Stimulated activated CD4-positive, alpha-beta T cell treated with anti-CD3 and anti-CD28 coated beads, Interleukin-4, amount 100 ng/mL, for 4 hours (primary cell): ENCODE measurements around the gene CRHBP.
"Not testable (repeated sequence)": the region's sequence is repeated elsewhere in the genome, so short reads cannot be mapped to it uniquely, and the experiment has no call there.

Experiments
- DNase-seq, 2 experiments: peaks; one replicate each; pipeline ENCODE4 v3.0.0-alpha.2; 2020

CRHBP gene

DNA sequence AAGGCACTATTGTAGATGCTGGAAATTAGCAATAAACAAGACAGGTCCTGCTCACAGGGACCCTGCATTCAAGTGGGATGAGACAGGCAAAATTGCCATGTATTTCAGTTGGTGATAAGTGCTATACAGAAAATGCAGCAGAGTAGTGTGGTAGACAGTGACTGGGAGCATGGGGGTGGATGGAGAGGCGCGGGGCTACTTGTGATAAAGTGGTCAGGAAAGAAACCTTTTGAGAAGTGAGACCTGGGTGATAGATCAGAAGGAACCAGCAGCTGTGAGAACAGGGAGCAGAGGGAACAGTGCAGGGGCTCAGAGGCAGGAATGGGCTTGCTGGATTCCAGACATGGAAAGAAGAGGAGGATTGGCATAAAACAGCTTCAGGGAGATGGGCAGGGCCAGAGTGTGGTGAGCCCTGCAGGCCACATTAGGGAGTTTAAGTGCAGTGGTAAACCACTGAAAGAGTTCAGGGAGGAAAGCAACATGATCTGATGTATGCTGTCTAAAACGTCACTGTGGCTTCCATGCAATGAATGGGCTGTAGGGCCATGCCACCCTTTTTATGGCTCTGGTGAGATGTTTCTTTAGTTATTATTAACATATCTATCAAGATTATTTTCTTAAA lies 7.3 kb downstream of the CRHBP start:
- no peak for DNase-seq

DNA sequence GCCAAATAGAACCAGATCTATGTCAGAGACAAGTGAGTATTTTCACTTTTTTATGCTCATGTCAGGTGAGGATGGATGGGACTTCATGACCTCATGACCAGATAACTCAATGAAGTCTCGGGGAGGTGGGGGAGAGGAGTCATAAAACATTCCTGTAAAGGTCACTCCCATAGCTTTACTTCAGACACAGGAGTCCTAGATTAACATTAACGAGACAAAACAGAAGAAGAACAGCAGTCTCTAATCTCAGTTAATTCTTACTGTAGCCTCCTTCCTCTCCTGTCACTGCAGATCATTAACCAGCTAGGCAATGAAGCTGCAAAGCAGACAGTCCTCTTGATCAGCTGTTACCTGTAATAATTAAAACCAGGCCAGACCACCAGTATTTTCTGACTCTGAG lies 11.2 kb downstream of the CRHBP start:
- DNase-seq: no peak

DNA sequence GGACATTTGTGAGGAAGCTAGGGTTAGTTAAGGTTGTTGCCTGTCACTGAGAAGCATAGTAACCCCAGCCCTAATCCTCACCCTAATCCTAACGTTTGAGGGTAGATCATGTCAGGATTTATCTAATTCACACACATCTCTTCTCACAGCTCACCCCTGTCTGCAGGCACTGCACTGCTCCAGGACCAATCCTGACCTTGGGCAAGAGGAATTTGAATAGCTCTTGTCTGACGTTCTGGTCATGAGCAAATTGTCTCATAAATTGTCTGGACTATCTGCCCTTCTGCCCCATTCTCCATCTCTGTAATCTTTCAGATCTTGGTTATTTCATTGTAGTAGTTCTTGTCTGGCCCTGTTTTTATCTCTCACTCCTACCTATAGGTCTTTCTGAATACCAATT lies 18.7 kb downstream of the CRHBP start:
- no peak for DNase-seq

DNA sequence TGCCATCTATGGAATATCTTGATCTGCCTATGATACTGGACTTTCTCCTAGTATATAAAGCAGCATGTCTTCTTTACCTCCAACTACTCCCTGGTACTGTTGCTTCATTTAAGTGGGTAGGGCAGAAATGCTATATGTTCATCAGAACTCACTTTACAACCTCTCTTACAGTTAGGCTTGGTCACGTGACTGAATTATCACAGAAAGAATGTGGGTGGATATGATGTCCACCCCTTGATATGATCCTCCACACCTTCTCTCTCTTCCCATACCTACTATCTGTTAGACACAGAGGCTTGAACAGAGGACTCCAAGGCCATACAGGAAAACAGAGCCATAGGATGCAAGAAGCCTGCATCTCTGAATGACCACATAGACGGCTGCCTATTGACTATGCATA lies 19.8 kb downstream of the CRHBP start:
- DNase-seq: no peak

DNA sequence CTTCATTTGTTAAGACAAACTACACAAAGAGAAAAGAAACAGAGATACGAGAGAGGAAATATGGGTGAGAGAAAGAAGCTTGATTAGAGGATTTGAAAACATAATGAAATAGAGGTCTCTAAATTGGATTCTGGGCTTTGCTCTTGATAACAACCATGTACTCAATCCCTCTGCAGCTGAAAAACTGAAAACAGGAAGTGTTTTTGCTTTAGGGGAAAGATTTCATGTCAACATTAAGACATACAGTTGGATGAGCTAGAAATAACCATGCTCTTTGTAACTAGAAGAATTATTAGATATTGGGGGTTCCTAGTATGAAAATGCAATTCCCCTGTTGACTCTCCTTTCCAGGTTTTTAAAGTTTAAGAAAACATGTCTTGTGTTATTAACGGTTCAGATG lies 21.9 kb downstream of the CRHBP start:
- DNase-seq: no peak

DNA sequence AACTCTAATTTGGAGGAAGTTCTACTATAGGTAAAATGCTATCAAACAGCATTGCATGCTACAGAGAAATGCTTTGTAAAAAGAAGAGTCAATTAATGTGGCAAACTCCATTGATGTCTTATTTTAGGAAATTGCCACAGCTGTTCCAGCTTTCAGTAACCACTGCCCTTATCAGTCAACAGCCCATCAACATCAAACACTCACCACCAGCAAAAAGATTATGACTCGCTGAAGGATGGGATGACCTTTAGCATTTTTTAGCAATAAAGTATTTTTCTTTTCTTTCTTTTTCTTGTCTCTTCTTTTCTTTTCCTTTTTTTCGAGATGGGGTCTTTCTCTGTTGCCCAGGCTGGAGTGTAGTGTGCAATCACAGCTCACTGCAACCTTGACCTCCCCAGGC lies 26.0 kb downstream of the CRHBP start:
- DNase-seq: no peak

DNA sequence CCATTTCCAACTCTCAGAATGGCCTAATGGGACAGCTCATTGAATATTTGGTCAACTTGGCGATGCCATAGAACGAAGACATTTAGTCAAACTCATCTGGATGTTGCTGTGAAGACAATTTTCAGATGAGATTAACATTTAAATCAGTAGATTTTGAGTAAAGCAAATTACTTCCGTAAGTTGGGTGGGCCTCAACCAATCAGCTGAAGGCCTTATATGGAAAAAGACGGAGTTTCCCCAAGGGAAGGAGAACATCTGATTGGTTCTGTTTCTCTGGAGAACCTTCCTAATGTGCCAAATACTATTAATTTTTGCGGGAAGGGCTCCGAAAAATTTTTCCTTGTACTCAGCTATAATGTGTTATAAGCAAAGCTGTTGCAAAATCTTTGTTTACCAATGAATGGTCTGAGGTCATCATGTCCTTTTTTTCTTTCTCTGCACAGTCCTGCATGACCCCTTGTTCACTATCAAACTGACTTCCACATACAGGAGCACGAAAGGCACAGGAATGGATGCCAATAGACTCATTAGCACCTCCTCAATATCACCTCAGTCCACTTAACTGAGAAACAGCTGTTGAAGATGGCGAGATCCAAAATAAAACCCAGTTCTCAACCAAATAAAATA lies 27.8 kb downstream of the CRHBP start:
- DNase-seq: no peak

DNA sequence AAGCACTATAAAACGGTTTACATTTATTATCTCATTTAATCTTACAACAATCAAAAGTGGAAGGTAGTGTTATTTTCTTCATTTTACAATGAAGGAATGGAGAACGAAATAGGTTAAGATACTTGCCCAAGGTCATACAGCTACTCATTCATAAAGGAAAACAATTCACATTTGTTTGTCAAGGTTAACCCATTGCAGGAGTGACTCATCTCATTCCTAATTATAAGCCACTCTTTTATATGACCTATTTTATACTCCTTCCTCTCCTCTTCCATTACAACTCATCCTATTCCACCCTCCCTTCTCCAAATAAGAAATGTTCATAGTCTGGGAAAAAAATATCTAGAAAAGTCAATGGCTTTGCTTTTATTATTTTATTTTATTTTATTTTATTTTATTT lies 29.6 kb downstream of the CRHBP start:
- DNase-seq: no peak

DNA sequence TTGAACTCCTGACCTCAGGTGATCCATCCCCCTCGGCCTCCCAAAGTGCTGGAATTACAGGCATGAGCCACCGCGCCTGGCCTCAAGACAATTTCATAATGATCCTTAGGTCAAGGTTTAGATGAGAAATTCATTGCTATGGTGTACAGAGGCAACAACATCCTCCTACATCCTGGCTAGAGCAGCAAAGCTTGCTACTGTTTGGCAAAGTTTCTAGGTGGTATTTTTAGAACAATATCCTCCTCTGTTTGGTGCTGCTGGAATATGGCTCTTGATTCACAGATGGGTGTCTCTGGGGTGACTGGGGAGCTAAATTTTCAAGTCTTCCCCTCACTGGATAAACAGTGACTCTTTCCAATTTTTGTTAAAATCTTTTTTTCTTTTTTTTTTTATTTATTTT lies 30.6 kb downstream of the CRHBP start:
- no peak for DNase-seq

DNA sequence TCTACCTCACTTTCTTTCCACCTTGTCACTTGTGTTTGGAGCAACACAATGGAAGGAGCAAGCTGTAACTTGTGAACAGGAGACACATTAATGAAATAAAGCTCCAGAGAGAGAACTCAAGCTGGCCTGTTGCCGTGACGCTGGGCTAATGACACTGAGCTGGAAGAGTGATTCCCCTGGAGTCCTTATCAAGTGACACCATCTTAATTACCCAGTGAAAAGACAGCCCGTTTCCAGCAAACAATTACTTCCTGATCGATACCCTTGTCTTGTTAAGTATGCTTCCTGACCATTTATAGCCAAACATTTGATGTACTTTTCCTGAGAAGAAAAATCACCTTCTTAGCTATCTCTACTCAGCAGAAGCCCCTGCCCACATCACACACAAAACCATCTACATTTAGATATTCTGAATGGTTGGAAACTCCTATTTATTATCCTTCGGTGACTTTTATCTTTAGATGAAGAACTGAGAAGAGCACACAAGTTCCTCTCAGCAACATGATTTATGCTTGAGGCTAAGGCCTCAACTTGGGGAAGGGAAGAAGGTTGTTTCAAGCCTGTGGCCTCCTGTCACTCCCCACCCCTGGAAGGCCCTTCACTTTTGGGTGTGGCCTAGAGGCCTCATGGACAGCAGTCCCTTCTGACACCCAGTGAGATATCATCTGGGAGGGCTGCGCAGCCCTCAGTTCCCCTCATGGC lies 34.1 kb downstream of the CRHBP start:
- DNase-seq: no peak

DNA sequence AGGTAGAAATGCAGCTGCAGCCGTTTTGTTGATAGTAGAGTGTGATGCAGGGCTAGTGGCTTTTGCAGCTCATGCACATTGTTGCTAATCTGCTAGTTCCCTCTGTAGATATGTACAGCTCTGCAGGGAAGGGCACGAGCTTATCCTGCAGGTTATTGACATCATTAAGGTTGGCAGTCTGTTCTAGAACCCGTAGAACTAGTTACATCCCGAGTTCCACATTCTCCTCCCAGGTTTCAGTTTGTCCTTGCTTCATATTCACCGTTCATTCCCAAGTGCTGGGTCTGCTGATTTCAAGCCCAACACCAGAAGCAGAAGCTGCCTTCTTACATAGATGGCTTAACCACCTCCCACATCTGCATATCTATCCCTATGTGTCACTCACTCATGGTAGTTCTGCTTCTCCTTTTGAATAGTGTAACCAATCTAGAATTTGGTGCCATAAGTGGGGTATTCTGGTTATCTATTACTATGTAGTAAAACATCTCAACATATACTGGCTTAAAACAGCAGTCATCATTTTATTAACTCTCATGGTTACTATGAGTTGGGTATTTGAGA lies 38.1 kb downstream of the CRHBP start:
- DNase-seq: no peak

DNA sequence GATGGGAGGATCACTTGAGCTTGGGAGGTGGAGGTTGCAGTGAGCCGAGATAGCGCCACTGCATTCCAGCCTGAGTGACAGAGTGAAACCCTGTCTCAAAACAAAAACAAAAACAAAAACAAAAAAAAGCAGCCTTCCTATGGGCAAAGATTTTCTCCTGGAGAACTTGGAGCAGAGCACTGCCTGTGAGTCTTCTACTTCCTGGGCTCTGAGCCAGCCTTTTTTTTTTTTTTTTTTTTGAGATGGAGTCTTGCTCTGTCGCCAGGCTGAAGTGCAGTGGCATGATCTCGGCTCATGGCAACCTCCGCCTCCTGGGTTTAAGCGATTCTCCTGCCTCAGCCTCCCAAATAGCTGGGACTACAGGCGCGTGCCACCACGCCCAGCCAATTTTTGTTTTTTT lies 40.6 kb downstream of the CRHBP start:
- DNase-seq: not testable (repeated sequence)

DNA sequence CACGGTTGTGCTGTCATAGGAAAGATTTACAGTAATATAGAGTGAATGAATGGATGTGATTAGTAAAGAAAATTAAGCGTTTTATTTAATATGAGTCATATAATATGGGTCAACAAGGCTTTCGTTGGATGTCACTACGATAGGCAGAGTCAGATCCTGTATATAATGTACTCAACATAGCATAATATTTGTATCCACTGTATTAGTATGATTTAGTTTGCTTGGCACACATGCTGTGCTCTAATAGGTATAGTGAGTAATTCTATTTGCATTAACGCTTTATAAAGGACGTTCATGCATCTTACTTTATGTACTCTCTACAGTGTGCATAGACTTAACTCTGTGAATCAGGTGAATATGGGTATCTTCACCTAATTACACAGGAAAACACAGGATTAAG lies 41.5 kb downstream of the CRHBP start:
- no peak for DNase-seq

DNA sequence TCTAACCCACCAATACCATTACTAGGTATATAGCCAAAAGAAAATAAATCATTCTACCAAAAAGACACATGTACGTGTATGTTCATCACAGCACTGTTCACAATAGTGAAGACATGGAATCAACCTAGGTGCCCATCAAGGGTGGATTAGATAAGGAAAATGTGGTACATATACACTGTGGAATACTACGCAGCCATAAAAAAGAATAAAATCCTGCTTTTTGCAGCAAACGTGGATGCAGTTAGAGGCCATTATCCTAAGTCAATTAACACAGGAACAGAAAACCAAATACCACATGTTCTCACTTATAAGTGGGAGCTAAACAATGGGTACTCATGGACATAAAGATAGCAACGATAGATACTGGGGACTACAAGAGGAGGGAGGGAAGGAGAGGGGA lies 45.4 kb downstream of the CRHBP start:
- DNase-seq: not testable (repeated sequence)

DNA sequence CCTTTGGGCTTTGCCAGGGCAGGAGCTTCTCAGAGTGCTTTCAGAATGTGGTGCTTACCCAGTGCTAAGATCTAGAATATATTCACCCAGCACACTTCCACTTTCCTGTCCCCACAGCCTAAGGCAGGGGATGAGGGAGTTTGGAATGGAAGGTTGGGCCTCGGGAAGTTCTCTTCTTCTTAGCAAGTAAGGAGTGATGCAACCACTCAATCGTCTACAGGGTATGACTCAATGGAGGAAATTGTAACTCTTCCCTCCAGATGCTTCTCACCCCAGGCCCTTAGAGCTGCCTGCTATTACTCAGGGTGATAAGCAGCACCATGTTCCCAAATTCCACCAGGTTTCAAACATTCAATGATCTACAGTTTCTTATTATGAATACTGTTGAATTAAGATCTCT lies 46.6 kb downstream of the CRHBP start:
- no peak for DNase-seq

DNA sequence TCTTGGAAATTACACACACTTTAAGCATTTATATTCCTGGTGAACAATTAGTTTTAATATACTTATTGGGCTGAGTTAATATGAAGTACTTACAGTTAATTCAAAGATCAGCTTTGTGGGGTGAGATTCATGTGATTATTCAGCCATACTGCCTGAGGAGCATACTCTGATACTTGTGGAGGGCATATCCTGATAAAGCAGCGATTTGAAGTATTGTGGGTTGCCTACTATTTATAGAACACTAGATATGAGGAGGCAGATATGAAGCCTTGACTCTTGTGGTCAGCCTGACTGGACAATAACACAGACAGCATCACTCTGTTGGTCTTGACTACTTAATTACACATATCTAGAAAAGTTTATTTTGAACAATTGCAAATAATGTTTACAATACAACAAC lies 50.4 kb downstream of the CRHBP start:
- no peak for DNase-seq

DNA sequence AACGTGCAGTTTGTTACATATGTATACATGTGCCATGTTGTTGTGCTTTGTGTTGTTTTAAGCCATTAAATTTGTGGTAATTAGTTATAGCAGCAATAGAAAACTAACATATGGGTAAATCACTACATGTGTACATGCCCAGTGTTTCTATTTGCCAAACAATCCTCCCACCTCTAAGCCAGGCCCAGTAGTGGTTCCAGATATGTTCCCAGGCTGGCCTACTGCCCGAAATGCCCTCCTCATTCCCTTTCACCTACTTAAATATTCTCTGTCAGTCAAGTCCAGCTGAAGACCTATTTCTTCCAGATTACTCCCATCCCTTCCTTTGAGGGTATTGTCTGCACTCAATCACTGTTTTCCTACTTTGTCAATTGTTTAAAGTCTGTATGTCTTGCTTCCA lies 53.3 kb downstream of the CRHBP start:
- DNase-seq: no peak

DNA sequence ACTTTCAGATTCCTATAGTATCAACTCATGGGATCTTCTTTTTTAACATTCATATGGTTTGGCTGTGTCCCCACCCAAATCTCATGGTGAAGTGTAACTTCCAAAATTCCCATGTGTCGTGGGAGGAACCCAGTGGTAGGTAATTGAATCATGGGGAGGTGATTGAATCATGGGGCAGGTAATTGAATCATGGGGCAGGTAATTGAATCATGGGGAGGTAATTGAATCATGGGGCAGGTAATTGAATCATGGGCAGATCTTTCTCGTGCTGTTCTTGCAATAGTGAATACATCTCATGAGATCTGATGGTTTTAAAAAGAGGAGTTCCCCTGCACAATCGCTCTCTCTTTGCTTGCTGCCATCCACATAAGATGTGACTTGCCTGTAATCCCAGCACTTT lies 55.6 kb downstream of the CRHBP start:
- no peak for DNase-seq

DNA sequence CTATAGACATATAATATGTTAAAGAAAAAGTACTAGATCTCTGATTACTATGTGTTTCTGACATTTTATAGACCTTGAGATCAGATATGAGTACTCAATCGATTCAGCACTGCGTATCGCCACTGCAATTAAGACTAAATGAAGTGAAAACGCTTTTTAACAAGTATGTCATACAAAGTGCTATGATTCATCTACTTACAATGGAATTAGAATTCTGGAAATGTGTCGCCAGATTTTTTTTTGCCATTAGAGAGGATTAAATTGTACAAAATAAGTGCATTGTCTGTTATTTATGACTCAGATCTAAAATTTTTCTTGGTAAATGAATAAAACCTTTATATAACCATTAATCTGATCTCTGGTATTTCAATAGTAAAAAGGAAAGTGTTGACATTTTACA lies 57.4 kb downstream of the CRHBP start:
- no peak for DNase-seq

DNA sequence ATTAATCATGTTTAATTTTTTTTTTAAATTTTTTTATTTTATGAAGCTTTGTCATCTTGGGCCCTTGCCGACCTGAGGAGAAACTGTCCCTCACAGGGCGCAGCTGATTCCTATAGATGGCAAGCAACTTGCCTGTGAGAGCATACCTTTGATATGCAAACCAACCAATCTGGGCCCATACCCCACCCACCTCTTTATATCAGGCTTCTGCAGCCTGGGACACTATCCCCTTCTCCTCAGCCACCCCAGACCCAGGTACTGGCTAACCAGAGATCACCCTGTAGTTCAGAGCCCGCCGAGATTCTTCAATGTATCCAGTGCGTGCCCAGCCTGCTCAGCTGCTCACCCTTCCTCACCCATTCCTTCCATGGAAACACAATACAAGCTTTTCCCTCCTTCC lies 58.7 kb downstream of the CRHBP start:
- no peak for DNase-seq

DNA sequence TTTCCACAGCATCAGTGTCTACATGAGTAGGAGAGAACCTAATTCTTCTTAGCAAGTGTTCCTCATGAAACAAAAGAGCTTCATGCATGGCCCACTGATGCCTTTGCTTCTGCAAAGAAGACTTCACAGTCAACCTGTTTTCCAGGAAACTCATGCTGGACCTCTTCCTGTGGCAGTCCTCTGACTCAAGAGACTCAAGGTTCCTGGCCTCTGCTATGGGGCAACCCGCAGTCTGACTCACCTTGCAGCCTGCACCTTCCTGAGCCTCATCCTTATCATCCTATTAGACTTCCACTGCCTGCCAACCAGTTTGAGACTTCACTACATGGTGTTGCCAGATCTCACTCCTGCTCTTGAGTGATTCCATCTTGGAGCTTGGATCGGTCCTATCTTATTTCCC lies 59.8 kb downstream of the CRHBP start:
- DNase-seq: no peak

DNA sequence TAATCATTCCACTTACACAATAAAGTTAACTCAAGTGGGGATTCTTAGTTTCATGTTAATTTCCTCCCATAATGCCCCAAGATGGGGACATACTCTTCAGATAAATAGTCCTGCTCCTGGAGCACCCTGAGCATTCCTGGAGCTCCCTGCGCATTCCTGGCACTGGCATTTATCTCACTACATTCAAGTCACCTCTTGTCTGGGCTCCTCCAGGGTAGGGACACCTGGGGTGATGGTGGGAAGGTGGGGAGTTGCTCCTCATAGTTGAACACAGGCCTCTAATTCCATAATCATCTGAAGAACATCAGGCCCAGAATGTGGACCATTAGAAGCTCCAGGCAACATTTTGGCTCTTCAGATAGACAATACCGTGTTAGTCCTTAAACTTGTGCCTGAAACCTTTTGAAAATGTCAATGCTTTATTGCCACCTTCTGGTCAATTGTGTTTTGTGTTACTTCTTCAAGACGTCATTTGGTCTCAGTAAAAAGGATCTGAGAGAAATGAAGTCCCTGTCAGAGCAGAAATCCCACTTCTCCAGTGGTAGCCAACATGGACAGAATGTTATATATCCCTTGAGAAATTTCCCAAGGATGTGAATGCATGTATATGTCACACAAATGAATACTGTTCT lies 63.2 kb downstream of the CRHBP start:
- DNase-seq: no peak

DNA sequence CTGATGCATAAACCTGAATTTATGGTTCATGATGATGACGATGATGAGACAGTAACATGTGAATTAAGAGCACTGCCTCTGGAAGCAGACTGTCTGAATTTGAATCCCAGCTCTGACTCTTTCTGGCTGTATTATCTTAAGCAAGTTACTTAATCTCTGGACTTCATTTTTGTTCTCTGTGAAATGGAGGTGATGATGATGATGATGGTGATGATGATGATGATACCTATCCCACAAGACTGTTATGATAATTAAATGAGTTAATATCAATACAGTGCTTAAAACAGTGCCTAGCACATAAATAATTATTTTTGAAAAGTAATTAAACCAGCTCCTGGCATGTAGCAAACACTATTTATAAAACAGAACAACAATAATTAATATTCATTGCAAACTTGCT lies 64.1 kb downstream of the CRHBP start:
- no peak for DNase-seq

DNA sequence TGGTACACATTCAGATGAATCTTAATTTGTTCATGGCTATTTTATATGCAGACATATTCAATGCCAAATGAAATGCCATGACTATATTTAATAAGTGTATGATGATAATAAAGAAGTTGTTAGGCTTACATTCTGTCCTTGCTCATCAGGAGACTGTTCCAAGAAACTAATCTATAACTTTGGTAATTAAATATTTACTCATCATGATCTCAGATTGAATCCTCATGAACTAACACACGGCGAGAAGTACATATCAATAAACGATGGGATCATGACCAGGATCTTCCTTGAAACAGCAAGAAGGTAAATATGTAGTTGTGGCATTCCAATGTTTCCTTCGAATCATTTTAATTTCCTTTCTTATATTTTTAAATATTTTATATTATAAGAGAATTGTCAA lies 64.8 kb downstream of the CRHBP start:
- no peak for DNase-seq
